Tongue (tissue), 2 donors: ENCODE measurements around the gene SLC27A1. TPM values are rescaled to one million over a fixed set of nuclear protein-coding genes. Genes with fewer than 3 reads are reported as not detected.
A peak's percentile ranks its signal among the peaks of the same experiment; 100 is the strongest.
"Not testable (repeated sequence)": the region's sequence is repeated elsewhere in the genome, so short reads cannot be mapped to it uniquely, and the experiment has no call there.

ENCODE experiments used
- DNase-seq: peaks from one replicate; pipeline ENCODE4 v3.0.0-alpha.2; 2015
- total RNA-seq: library from RNA; depleted of rRNA; stranded (reverse); fragments of >200 nt; gene quantifications from one replicate; pipeline ENCODE4 v1.2.3, GENCODE V29; 2014

Gene SLC27A1
- total RNA-seq, 1 donor from 2014 or later = 45.7 TPM

- peak; percentile 94 for DNase-seq
Measured at GRCh38 chr19:17539238-17540117, 69.2 kb downstream of the SLC27A1 start.

GRCh38 chr19:17540174-17540573 lies 69.8 kb downstream of the SLC27A1 start:
- no peak for DNase-seq

- DNase-seq = no peak
Measured at GRCh38 chr19:17541184-17541759, 70.9 kb downstream of the SLC27A1 start.

- no peak for DNase-seq
Measured at GRCh38 chr19:17542042-17542441, 71.7 kb downstream of the SLC27A1 start.

- DNase-seq = no peak
Measured at GRCh38 chr19:17542793-17543582, 72.7 kb downstream of the SLC27A1 start.

- no peak for DNase-seq
Measured at GRCh38 chr19:17543986-17544385, 73.7 kb downstream of the SLC27A1 start.

- DNase-seq = no peak
Measured at GRCh38 chr19:17544418-17544817, 74.1 kb downstream of the SLC27A1 start.

- DNase-seq = no peak
Measured at GRCh38 chr19:17548145-17548544, 77.8 kb downstream of the SLC27A1 start.

- no peak for DNase-seq
Measured at GRCh38 chr19:17549085-17549740, 78.9 kb downstream of the SLC27A1 start.

- no peak for DNase-seq
Measured at GRCh38 chr19:17550076-17550667, 79.8 kb downstream of the SLC27A1 start.

- DNase-seq = not testable (repeated sequence)
Measured at GRCh38 chr19:17552735-17553134, 82.4 kb downstream of the SLC27A1 start.

- peak; percentile 93 for DNase-seq
Measured at GRCh38 chr19:17553256-17553655, 82.9 kb downstream of the SLC27A1 start.

- no peak for DNase-seq
Measured at GRCh38 chr19:17554968-17555479, 84.7 kb downstream of the SLC27A1 start.

GRCh38 chr19:17555480-17555928 lies 85.2 kb downstream of the SLC27A1 start, which contains the start of gene COLGALT1:
COLGALT1 (plus strand) TSS chr19:17555649; CDS start chr19:17555714, 65 bp downstream.
- DNase-seq = peak; percentile 99

Other genes starting within 250 kb of the SLC27A1 start
- 5.3 TPM for gene OCEL1, start 244.3 kb upstream of the SLC27A1 start, total RNA-seq
- gene NR2F6, start 224.6 kb upstream of the SLC27A1 start, total RNA-seq = 35.0 TPM
- gene USHBP1, start 205.8 kb upstream of the SLC27A1 start, total RNA-seq = 12.3 TPM
- gene BABAM1, start 203.1 kb upstream of the SLC27A1 start, total RNA-seq = 70.7 TPM
- 0.62 TPM for gene ANKLE1, start 188.6 kb upstream of the SLC27A1 start, total RNA-seq
- gene ABHD8, start 167.1 kb upstream of the SLC27A1 start, total RNA-seq = 15.6 TPM
- gene MRPL34, start 164.7 kb upstream of the SLC27A1 start, total RNA-seq = 38.9 TPM
- gene DDA1, start 161.0 kb upstream of the SLC27A1 start, total RNA-seq = 7.6 TPM
- 8.5 TPM for gene ANO8, start 135.7 kb upstream of the SLC27A1 start, total RNA-seq
- gene GTPBP3, start 133.0 kb upstream of the SLC27A1 start, total RNA-seq = 17.3 TPM
- gene PLVAP, start 93.2 kb upstream of the SLC27A1 start, total RNA-seq = 39.2 TPM
- not detected for gene CCDC194, start 76.3 kb upstream of the SLC27A1 start, total RNA-seq
- 6.3 TPM for gene BST2, start 64.9 kb upstream of the SLC27A1 start, total RNA-seq
- 26.8 TPM for gene MVB12A, start 50.5 kb upstream of the SLC27A1 start, total RNA-seq
- gene TMEM221, start 21.9 kb upstream of the SLC27A1 start, total RNA-seq = 3.3 TPM
- not detected for gene NXNL1, start 9.6 kb upstream of the SLC27A1 start, total RNA-seq
- 35.1 TPM for gene PGLS, start 41.1 kb downstream of the SLC27A1 start, total RNA-seq
- gene COLGALT1, start 85.1 kb downstream of the SLC27A1 start, total RNA-seq = 66.3 TPM
- 0.21 TPM for gene UNC13A, start 217.8 kb downstream of the SLC27A1 start, total RNA-seq
- 27.4 TPM for gene MAP1S, start 249.0 kb downstream of the SLC27A1 start, total RNA-seq